CD4-positive, CD25-positive, alpha-beta regulatory T cell (primary cell): ENCODE results near the gene COPZ2. TPM values are rescaled to one million over a fixed set of nuclear protein-coding genes. Genes with fewer than 3 reads are reported as not detected.
"Not testable (repeated sequence)": the region's sequence is repeated elsewhere in the genome, so short reads cannot be mapped to it uniquely, and the experiment has no call there.

ENCODE experiments used
- ATAC-seq, 2 donors: fragments of 150-1000 bp; cut with Tn5 transposase; one replicate each; pipeline ENCODE4 v1.10.0; 2021; ENCODE audit warnings: low read depth in 2 of 2, moderate number of reproducible peaks in 2 of 2, moderate library complexity in 1 of 2
- DNase-seq, 3 donors: peaks; one replicate each; pipeline versions ENCODE4 v3.0.0 to v3.0.0-alpha.2; 2012 to 2022; ENCODE audit warnings: mixed read lengths in 1 of 3
- H3K27ac ChIP-seq: one replicate; pipeline ENCODE4 v1.7.0; 2013; ENCODE audit warnings: mild to moderate bottlenecking, low read length; ENCODE audit not compliant: insufficient read depth, poor library complexity, severe bottlenecking
- H3K27me3 ChIP-seq: one replicate; pipeline ENCODE4 v1.7.0; 2013; ENCODE audit warnings: low read length; ENCODE audit not compliant: control insufficient read depth, insufficient read depth
- H3K36me3 ChIP-seq: one replicate; pipeline ENCODE4 v1.7.0; 2013; ENCODE audit warnings: mild to moderate bottlenecking, low read length, moderate library complexity; ENCODE audit not compliant: control insufficient read depth, insufficient read depth
- H3K4me1 ChIP-seq: 2 replicates; pipeline ENCODE4 v1.7.0; 2013; ENCODE audit warnings: mild to moderate bottlenecking, low read length; ENCODE audit not compliant: insufficient read depth, control insufficient read depth, poor library complexity, severe bottlenecking
- H3K4me3 ChIP-seq: one replicate; pipeline ENCODE4 v1.7.0; 2013; ENCODE audit warnings: low read depth, mild to moderate bottlenecking, low read length, moderate library complexity
- H3K9me3 ChIP-seq, 2 experiments: 1 replicate in 1 of 2; 2 replicates in 1 of 2; pipeline ENCODE4 v1.7.0; 2013; ENCODE audit warnings: low read length in 2 of 2, mild to moderate bottlenecking in 1 of 2, moderate library complexity in 1 of 2; ENCODE audit not compliant: control insufficient read depth in 2 of 2
- H3K27ac Mint-ChIP-seq, 3 donors: one replicate each; pipeline ENCODE4 v1.8.0; 2020 to 2022; ENCODE audit warnings: mild to moderate bottlenecking in 3 of 3, mixed read lengths in 3 of 3, moderate library complexity in 2 of 3
- H3K27me3 Mint-ChIP-seq: one replicate; pipeline ENCODE4 v1.8.0; 2022; ENCODE audit warnings: mild to moderate bottlenecking, mixed read lengths
- H3K36me3 Mint-ChIP-seq: one replicate; pipeline ENCODE4 v1.8.0; 2020; ENCODE audit warnings: mixed read lengths
- H3K4me1 Mint-ChIP-seq, 4 donors: one replicate each; pipeline ENCODE4 v1.8.0; 2020 to 2022; ENCODE audit warnings: mixed read lengths in 4 of 4, mild to moderate bottlenecking in 1 of 4
- H3K4me3 Mint-ChIP-seq, 4 donors: one replicate each; pipeline ENCODE4 v1.8.0; 2020 to 2022; ENCODE audit warnings: mild to moderate bottlenecking in 4 of 4, mixed read lengths in 4 of 4, moderate library complexity in 3 of 4
- H3K9me3 Mint-ChIP-seq, 7 donors: one replicate each; pipeline ENCODE4 v1.8.0; 2020 to 2022; ENCODE audit warnings: mixed read lengths in 7 of 7, mild to moderate bottlenecking in 3 of 7, moderate library complexity in 2 of 7
- polyA plus RNA-seq, 4 donors: library from polyadenylated mRNA; unstranded; fragments of 300-500 nt; fragmentation: Illumina TruSeq; gene quantifications; one replicate each; pipeline ENCODE4 v1.2.3, GENCODE V29; 2021
- total RNA-seq: library from RNA; stranded (reverse); gene quantifications from one replicate; pipeline ENCODE4 v1.2.3, GENCODE V29; 2022

Gene COPZ2
- total RNA-seq = 0.59 TPM
- 1 to 10 TPM in 3 of 4 donors, under 1 TPM in 1; 0.55 to 4.1 (median 2.6) TPM for polyA plus RNA-seq

- peak within 1 kb of the TSS in 2 of 3 donors; percentile 18 to 42 for H3K27ac Mint-ChIP-seq
- H3K4me3 ChIP-seq = peak within 1 kb of the TSS; percentile 26
Observed at GRCh38 chr17:48037036-48037837, at the start of gene COPZ2. TSS of gene COPZ2 (minus strand) at chr17:48037797. CDS start at chr17:48037777, 20 bp downstream.

GRCh38 chr17:48084932-48085331 lies 47.3 kb upstream of the COPZ2 start:
- no peaks in the 10 kb centered on the region for H3K9me3 Mint-ChIP-seq
- H3K27me3 Mint-ChIP-seq = no peaks in the 10 kb centered on the region

More at GRCh38 chr17:48037036-48037837, at the start of gene COPZ2:
- no peaks in the 10 kb centered on the region for H3K9me3 ChIP-seq
- peaks cover 0 to 12% (median 7%) of the 10 kb centered on the region in 4 donors for H3K4me1 Mint-ChIP-seq
- peak; percentile 46 to 81 (median 64) for DNase-seq
- peak; percentile 94 to 96 for ATAC-seq
- no peaks in the 10 kb centered on the region for H3K36me3 Mint-ChIP-seq
- H3K27me3 ChIP-seq = peaks cover 22% of the 10 kb centered on the region
- H3K4me1 ChIP-seq = peaks cover 14% of the 10 kb centered on the region
- H3K27ac ChIP-seq = no peak within 1 kb of the TSS
- H3K27me3 Mint-ChIP-seq = peaks cover 69% of the 10 kb centered on the region
- H3K36me3 ChIP-seq = no peaks in the 10 kb centered on the region
- H3K4me3 Mint-ChIP-seq = peak within 1 kb of the TSS; percentile 78 to 94 (median 88)
- peaks cover 0 to 1% (median 0%) of the 10 kb centered on the region in 7 donors for H3K9me3 Mint-ChIP-seq

GRCh38 chr17:48081858-48082257 lies 44.3 kb upstream of the COPZ2 start:
- DNase-seq (no peak), ATAC-seq (no peak)
- Mint-ChIP-seq H3K4me3 (no peak overlapping the region), H3K27ac (no peak overlapping the region), H3K4me1 (peaks cover 3 to 18% (median 11%) of the 10 kb centered on the region in 4 donors), H3K27me3 (no peaks in the 10 kb centered on the region), H3K9me3 (no peaks in the 10 kb centered on the region), H3K36me3 (no peaks in the 10 kb centered on the region)
- H3K27ac ChIP-seq = no peak overlapping the region
- no peaks in the 10 kb centered on the region for H3K27me3 ChIP-seq
- H3K36me3 ChIP-seq = no peaks in the 10 kb centered on the region
- H3K4me1 ChIP-seq = no peaks in the 10 kb centered on the region
- no peak overlapping the region for H3K4me3 ChIP-seq
- H3K9me3 ChIP-seq = no peaks in the 10 kb centered on the region

More at GRCh38 chr17:48084932-48085331, 47.3 kb upstream of the COPZ2 start:
- Mint-ChIP-seq H3K4me1 (peaks cover 3 to 21% (median 12%) of the 10 kb centered on the region in 4 donors), H3K4me3 (peak overlapping the region in 1 of 4 donors; percentile 15), H3K27ac (peak overlapping the region in 1 of 3 donors; percentile 23), H3K36me3 (no peaks in the 10 kb centered on the region)
- no peak for DNase-seq
- Histone ChIP-seq H3K27ac (no peak overlapping the region), H3K27me3 (no peaks in the 10 kb centered on the region), H3K36me3 (no peaks in the 10 kb centered on the region), H3K4me3 (no peak overlapping the region), H3K9me3 (no peaks in the 10 kb centered on the region), H3K4me1 (no peaks in the 10 kb centered on the region)
- no peak for ATAC-seq

- H3K27me3 ChIP-seq, H3K4me3 Mint-ChIP-seq, H3K27me3 Mint-ChIP-seq, H3K4me3 ChIP-seq, H3K9me3 ChIP-seq, DNase-seq, ATAC-seq, H3K9me3 Mint-ChIP-seq, H3K27ac ChIP-seq, H3K4me1 ChIP-seq, H3K27ac Mint-ChIP-seq: not testable (repeated sequence)
- Mint-ChIP-seq H3K4me1 (peaks cover 4 to 15% (median 11%) of the 10 kb centered on the region in 4 donors), H3K36me3 (peaks cover 16% of the 10 kb centered on the region)
- peaks cover 17% of the 10 kb centered on the region for H3K36me3 ChIP-seq
Observed at GRCh38 chr17:48077152-48077551, 39.6 kb upstream of the COPZ2 start.

GRCh38 chr17:48074322-48075081 lies 36.9 kb upstream of the COPZ2 start:
- H3K9me3 ChIP-seq = no peaks in the 10 kb centered on the region
- ATAC-seq (peak in 1 of 2 donors; percentile 53), DNase-seq (peak; percentile 68 to 78 (median 71))
- peaks cover 36% of the 10 kb centered on the region for H3K36me3 ChIP-seq
- no peaks in the 10 kb centered on the region for H3K27me3 ChIP-seq
- no peaks in the 10 kb centered on the region for H3K4me1 ChIP-seq
- Mint-ChIP-seq H3K36me3 (peaks cover 24% of the 10 kb centered on the region), H3K4me1 (peaks cover 4 to 8% (median 6%) of the 10 kb centered on the region in 4 donors), H3K9me3 (no peaks in the 10 kb centered on the region), H3K4me3 (no peak overlapping the region), H3K27ac (peak overlapping the region in 1 of 3 donors; percentile 40), H3K27me3 (peaks cover 4% of the 10 kb centered on the region)
- H3K4me3 ChIP-seq = no peak overlapping the region
- H3K27ac ChIP-seq = no peak overlapping the region

- DNase-seq, H3K27ac ChIP-seq, H3K9me3 ChIP-seq, H3K9me3 Mint-ChIP-seq, H3K27ac Mint-ChIP-seq, H3K4me3 ChIP-seq, ATAC-seq, H3K4me1 ChIP-seq, H3K4me3 Mint-ChIP-seq, H3K27me3 ChIP-seq, H3K27me3 Mint-ChIP-seq, H3K4me1 Mint-ChIP-seq: not testable (repeated sequence)
- H3K36me3 ChIP-seq = peaks cover 37% of the 10 kb centered on the region
- peaks cover 25% of the 10 kb centered on the region for H3K36me3 Mint-ChIP-seq
Observed at GRCh38 chr17:48073566-48074094, 36.0 kb upstream of the COPZ2 start.

- H3K9me3 Mint-ChIP-seq, H3K4me3 ChIP-seq, H3K27ac ChIP-seq, H3K27me3 Mint-ChIP-seq, ATAC-seq, H3K27ac Mint-ChIP-seq, H3K9me3 ChIP-seq, H3K4me1 ChIP-seq, H3K4me3 Mint-ChIP-seq, H3K4me1 Mint-ChIP-seq, DNase-seq, H3K27me3 ChIP-seq: not testable (repeated sequence)
- H3K36me3 ChIP-seq = peaks cover 41% of the 10 kb centered on the region
- H3K36me3 Mint-ChIP-seq = peaks cover 30% of the 10 kb centered on the region
Observed at GRCh38 chr17:48072811-48073210, 35.2 kb upstream of the COPZ2 start.
